Activated CD8-positive, alpha-beta memory T cell treated with anti-CD3 and anti-CD28 coated beads for 36 hours (primary cell): ENCODE data around the gene SNF8. TPM values are rescaled to one million over a fixed set of nuclear protein-coding genes. Genes with fewer than 3 reads are reported as not detected.

Source experiments
- CTCF ChIA-PET: fragments of 350-600 bp; sonication (Branson Sonifier 250); formaldehyde crosslinking; loops from one replicate; lab custom pipeline; 2021; ENCODE audit warnings: antibody characterized with exemption; lab: Charles Lee
- POLR2A ChIA-PET: fragments of 350-600 bp; sonication (Branson Sonifier 250); formaldehyde crosslinking; loops from one replicate; lab custom pipeline; 2021; ENCODE audit warnings: antibody characterized with exemption; lab: Charles Lee
- total RNA-seq, 2 experiments: library from RNA; stranded (reverse); gene quantifications; one replicate each; pipeline ENCODE4 v1.2.3, GENCODE V29; 2021

The SNF8 gene, protein sequence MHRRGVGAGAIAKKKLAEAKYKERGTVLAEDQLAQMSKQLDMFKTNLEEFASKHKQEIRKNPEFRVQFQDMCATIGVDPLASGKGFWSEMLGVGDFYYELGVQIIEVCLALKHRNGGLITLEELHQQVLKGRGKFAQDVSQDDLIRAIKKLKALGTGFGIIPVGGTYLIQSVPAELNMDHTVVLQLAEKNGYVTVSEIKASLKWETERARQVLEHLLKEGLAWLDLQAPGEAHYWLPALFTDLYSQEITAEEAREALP
- 100 to 1,000 TPM; 144 to 162 TPM for total RNA-seq

DNA sequence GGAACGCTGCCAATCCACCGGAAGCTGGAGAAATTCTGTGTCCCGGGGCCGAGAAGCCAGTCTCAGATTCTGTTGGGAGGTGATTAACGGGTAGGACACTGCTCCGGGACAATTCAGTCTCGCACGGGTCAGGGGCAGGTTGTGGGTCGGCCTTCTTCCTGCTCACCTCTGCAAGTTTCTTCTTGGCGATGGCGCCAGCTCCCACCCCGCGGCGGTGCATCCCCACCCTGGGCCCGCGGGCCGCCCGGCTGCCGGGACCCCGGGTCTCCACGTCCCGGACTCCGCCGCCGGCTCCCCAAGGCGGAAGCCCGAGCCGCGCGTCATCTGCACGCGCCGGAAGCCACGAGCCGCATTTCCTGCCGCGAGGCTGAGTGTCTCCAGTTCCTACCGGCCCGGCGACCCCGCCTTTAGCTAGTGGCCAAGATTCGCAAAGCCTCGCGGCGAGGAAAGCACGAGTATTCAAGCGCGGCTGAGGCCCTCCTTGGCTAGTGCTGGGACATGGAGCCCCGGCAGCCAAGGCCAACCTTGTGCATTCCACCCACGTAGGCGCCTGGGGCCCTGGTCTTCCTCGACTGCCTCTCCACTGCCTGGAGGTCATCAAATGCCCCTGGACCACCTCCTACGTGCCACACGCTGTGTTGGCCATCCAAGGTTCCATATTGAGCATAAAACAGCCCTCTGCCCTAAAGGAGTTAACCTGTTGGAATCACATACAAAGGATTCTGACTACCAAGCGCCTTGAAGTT, at the start of gene SNF8:
TSS of gene SNF8 (minus strand) at position 328 of the 746 bp plus-strand sequence. CDS start at position 220, 108 bp downstream.
- CTCF ChIA-PET = interaction anchor here (1.0 to 1.3 kb wide), 3 partner anchors 29 to 66 kb away, joined by 3 to 5 read pairs (median 3); no protein-coding TSS in a partner anchor
- POLR2A ChIA-PET = interaction anchor here (0.9 to 2.0 kb wide), 5 partner anchors 11 to 37 kb away, joined by 3 to 5 read pairs (median 3); no protein-coding TSS in a partner anchor

DNA sequence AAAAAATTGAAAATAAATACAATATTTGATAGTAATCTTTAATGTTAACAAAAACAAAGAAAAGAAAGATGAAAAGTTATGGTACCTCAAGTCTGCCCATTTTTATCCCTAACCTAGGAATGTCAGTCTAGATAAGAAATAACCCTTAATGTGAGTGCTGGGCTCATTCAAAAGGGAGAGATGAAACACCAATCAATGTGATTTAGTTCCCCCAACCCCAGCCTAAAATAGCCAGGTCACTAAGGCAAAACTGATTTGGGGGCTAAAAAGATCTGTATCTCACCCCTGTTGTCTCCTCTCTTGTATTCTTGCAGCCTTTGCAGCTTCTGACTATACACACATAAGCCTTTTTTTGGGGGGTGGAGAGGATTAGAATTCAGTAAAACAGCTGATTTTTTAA, 49.3 kb upstream of the SNF8 start:
- POLR2A ChIA-PET = no interaction called here
- CTCF ChIA-PET = interaction anchor here (1.2 kb wide), 1 partner anchor 36 kb away, joined by 3 read pairs; no protein-coding TSS in a partner anchor

DNA sequence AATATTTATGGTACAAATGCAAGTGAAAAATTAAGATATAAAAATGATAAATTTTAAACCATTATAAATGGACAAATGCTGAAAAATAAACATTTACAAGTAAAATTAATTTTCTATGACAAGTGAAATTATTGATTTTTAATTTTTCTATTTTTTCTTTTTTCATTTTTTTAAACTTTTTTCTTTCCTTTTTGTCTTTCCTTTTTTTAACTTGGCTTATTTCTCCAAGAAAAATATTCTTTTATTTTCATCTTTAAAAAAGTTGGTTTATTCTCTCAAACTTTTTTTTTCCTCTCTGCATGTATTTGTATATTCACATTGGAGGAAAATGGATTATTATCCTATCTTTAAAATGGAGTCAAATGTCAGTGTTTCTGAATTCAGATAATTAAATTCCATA, 48.7 kb upstream of the SNF8 start:
- CTCF ChIA-PET = interaction anchor here (1.2 kb wide), 1 partner anchor 37 kb away, joined by 3 read pairs; no protein-coding TSS in a partner anchor
- POLR2A ChIA-PET = no interaction called here

DNA sequence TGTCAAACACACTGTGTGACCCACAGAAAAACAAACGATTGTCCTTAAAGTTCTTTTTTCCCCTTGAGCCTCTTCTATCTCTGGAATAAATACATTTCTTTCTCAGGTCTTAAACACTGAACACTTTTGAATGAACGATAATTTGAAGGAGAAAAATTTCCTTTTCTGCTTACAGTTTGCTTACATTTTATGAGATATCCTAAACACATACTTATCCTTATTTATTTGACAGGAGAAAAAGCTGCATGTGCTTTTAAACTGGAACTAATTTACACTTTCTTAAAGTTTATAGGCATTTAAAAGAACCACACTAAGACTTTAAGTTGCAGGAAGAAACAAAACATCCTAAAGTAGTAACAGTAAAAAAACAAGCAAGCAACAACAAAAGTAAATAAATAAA, 47.8 kb upstream of the SNF8 start:
- ChIA-PET CTCF (interaction anchor here (1.2 kb wide), 1 partner anchor 38 kb away, joined by 3 read pairs; no protein-coding TSS in a partner anchor), POLR2A (no interaction called here)

DNA sequence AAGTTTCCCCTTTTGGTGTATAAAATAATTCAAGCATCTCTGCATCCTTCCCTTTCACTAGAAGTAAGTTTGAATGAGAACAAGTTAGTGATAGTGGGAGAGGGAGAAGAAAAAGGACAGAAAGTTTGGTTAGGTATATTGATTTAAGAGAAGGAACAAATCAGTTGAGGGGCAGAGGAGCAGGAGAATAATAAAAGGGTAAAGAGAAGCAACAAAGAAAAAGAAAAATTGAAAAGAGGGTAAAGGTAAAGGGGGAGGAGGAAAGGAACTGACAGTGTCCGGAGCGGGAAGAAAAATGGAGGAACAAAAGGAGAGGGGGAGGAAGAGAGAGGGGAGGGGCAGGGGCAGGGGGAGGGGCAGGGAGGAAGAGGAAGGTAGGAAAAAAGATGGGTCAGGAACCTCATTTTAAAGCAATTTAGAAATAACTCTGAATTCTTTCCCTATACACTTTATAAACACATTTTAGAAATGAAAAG, 46.3 kb upstream of the SNF8 start:
- CTCF ChIA-PET = no interaction called here
- POLR2A ChIA-PET = no interaction called here

DNA sequence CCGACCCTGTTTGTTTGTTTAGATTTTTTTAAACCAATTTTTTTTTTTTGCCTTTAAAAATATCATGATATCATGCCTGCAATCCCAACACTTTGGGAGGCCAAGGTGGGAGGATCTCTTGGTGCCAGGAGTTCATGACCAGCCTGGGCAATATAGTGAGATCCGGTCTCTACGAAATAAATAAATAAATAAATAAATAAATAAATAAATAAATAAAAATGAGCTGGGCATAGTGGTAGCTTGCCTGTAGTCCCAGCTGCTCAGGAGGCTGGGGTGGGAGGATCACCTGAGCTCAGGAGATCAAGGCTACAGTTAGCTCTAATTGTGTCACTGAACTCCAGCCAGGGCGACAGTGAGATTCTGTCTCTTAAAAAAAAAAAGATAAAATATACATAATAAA, 44.5 kb upstream of the SNF8 start:
- ChIA-PET CTCF (interaction anchor here (0.6 to 1.0 kb wide), 2 partner anchors 43 to 238 kb away, joined by 3 read pairs; no protein-coding TSS in a partner anchor), POLR2A (no interaction called here)

DNA sequence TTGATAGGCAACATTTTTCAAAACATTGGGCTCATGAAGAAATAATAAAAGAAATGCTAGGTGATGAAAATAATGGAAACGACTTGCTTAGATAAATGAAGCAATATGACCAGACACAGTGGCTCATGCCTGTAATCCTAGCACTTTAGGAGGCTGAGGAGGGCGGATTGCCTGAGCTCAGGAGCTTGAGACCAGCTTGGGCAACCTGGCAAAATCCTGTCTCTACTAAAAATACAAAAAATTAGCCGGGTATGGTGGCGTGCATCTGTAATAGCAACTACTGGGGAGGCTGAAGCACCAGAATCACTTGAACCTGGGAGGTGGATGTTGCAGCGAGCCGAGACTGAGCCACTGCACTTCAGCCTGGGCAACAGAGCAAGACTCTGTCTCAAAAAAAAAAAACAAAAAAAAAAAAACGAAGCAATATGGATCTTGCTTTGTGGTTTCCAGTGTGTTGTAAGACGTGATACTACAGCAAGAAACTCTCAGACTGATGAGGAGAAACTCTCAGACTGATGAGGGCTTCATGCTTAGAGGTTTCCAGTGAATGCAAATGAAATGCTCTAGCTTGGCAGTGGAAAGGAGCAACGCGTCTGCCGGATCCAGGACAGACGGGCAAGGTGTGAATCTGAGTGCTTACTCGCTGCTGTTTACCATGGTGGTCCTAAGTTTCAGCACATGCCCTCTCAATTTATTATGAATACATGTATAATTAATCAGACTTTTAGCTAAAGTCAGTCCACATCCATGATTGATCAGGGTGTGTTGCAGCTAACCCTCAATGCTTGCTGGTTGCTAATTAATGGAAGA, 41.0 kb upstream of the SNF8 start:
- CTCF ChIA-PET = no interaction called here
- POLR2A ChIA-PET = interaction anchor here (0.7 kb wide), 1 partner anchor 281 kb away, joined by 3 read pairs; no protein-coding TSS in a partner anchor

DNA sequence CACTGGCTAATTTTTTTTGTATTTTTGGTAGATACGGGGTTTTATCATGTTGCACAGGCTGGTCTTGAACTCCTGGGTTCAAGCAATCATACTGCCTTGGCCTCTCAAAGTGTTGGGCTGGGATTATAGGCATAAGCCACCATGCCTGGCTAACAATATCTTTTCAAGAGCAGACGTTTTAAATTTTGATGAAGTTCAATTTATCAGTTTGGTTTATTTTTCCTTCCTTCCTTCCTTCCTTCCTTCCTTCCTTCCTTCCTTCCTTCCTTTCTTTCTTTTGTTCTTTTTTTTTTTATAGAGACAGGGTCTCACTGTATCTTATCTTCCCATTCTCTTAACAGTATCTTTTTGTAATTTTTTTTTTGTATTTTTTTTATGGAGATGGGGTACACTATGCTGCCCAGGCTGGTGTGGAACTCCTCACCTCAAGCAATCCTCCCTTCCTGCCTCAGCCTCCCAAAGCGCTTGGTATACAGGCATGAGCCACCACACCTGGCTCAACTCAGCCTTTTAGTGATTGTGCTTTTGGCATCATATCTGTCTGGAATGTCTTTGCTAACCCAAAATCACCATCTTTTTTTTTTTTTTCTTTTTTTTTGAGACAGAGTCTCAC, 37.4 kb upstream of the SNF8 start:
- ChIA-PET CTCF (no interaction called here), POLR2A (no interaction called here)

DNA sequence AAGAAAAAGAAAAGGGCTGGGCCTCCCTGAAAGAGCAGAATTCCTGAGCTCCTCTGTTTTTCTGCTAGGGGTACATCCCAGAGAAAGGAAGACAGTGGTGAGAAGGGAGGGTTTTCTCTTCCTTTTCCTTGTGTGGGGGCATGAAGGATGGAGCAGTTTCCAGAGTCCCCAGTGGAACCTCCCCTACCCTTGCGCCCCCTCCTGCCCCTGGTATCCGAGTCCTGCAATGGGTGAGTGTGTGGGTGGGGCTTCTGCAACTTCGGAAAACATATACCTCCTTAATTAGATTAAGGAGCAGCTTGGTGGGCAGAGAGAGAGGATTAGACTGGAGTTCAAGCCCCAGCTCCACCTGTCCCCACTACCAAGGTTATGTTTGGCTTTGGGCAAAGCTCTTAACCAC, 29.2 kb upstream of the SNF8 start:
- POLR2A ChIA-PET = no interaction called here
- CTCF ChIA-PET = interaction anchor here (0.6 kb wide), 1 partner anchor 60 kb away, joined by 4 read pairs; no protein-coding TSS in a partner anchor

DNA sequence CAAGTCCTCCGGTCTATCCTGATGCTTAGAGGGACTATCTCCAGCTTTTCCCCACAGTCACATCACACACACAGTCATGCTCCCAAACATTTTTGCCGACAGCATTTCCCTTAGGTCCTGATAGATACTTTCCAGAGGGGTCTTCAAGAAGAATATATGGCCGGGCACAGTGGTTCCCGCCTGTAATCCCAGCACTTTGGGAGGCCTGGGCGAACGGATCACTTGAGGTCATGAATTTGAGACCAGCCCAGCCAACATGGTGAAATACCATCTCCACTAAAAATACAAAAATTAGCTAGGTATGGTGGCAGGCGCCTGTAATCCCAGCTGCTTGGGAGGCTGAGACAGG, 28.1 kb upstream of the SNF8 start:
- ChIA-PET POLR2A (no interaction called here), CTCF (no interaction called here)

DNA sequence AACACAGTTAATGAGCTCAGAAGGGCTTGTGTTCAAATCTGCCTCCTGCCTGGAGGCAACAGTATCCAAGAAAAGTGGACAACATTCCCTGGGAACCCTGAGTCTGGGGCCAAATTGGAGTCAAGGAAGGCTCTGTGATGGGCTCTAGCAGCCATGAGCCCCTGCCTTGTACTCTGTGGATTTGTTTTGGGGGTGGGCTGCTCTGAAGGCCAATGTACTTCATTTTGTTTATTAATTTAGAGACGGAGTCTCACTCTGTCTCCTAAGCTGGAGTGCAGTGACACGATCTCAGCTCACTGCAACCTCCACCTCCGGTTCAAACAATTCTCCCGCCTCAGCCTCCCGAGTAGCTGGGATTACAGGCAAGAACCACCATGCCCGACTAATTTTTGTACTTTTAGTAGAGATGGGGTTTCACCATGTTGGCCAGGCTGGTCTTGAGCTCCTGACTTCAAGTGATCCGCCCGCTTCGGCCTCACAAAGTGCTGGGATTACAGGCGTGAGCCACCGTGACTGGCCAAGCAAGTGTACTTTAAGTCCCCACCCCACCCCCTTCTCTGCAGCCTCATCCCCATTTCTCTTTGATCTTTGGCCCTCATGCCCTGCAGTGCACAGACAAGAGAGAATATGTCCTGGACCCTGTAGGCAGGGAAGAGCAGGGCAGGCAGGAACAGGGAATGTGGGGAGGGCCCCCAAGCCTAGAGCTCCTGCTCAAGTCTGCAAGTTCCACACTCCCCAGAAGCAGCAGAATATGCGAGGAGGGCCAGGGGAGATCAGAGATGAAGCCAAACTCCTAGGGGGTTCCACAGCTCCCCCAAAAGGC, 26.4 kb upstream of the SNF8 start:
- POLR2A ChIA-PET = no interaction called here
- CTCF ChIA-PET = no interaction called here

DNA sequence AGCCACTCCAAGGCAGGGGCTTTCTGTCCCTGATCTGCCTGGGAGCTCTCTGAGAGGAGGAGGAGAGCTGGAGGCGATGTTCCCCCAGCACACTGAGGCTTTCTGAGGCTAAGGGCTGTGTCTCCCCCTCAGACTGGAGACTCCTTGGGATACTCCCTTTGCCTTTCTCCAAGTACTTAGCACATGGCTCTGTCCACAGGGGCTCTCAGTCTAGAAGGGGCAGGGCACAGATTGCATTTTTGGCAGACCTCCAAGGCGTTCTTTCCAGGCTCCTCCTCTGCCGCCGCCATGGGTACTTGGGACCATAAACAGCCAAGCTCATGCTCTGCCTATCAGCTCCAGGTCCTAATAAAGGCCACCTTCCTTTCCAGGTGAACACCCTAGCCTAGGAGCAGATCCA, 25.6 kb upstream of the SNF8 start:
- POLR2A ChIA-PET = no interaction called here
- CTCF ChIA-PET = no interaction called here

DNA sequence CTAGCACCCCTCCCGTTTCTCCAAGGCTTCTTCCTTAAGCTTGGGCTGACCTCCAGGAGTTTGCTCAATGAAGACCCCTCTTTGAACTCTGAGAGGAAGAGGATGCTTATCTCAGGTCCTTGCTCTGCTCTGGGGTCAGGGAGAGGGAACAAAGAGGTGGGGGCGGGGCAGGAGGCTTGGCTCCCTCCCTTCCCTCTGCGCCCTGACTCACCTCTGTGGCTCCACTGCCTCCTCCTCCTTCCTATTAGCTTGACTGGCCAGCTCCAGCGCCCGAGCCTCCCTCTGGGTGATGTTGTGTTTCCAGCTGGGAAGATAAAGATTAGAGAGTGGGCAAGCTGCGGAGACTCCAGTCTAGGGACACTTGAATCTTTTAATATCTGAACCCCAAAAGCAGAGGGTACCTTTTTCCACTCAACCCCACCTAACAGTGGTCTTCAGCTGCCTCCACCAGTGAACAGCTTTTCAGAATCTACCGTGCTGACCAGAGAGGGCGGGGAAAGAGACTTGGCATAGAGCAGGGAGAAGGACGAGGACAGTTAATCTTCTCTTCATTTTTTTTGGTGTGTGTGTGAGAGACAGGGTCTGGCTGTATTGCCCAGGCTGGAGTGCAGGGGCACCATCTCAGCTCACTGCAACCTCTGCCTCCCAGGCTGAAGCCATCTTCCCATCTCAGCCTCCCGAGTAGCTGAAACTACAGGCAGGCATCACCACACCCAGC, 17.0 kb upstream of the SNF8 start:
- CTCF ChIA-PET = interaction anchor here (0.6 to 1.6 kb wide), 4 partner anchors 58 to 157 kb away, joined by 3 to 4 read pairs (median 3); no protein-coding TSS in a partner anchor

DNA sequence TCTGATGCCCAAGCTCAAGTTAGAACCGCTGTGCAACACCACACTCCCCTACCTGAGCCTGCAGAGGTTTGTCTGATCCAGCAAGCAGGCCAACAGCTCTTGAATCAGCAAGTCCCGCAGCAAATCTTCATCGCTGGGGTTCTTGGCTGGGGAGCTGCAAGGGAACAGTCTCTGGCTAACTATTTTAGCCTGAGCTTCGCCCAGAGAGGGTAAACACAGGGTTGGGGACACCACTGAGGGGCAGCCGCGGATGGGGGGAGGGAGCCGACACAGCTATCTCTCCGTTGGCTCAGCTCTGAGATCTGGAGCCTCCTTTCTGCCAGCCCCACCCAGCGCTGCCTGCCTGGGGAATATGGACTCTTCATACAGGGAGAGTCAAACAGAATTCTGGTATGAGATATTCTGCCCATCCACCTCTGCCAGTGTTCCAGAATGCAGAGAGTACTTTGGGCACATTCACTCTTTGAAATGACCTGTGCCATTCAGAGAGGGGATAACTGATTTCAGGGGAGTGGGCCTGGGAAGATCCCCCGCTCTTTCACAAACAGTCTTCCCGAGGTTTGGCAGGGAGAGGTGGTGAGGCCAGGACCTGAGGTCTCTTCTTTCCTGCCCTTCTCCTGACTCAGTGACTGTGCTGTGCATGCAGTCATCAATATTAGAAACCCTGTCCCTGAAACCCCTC, 16.3 kb upstream of the SNF8 start:
- CTCF ChIA-PET = interaction anchor here (0.6 to 1.6 kb wide), 2 partner anchors 57 to 156 kb away, joined by 3 read pairs; no protein-coding TSS in a partner anchor
- POLR2A ChIA-PET = no interaction called here

More for the DNA sequence above, 17.0 kb upstream of the SNF8 start:
- POLR2A ChIA-PET = no interaction called here

DNA sequence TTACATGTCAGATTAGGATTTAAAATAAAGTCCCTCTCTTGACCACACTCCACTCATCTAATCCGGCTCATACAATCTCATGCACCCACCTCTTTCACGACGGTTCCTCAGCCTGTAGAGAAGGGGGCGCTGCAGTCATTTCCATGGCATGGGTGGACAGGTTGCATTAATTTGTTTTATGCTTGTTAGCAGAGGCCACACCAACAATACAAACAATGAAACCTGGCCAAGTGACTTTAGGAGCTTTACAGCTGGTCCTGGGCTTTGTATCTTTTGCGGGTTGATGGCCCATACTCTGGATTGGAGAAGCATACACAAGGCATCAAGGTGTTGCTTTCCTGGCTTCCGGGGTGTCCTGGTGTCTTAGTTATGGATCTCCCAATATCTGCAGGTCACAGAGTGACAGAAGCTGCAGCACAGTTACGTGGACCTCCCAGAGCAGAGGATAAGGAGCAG, 9.7 kb upstream of the SNF8 start:
- ChIA-PET CTCF (no interaction called here), POLR2A (no interaction called here)

DNA sequence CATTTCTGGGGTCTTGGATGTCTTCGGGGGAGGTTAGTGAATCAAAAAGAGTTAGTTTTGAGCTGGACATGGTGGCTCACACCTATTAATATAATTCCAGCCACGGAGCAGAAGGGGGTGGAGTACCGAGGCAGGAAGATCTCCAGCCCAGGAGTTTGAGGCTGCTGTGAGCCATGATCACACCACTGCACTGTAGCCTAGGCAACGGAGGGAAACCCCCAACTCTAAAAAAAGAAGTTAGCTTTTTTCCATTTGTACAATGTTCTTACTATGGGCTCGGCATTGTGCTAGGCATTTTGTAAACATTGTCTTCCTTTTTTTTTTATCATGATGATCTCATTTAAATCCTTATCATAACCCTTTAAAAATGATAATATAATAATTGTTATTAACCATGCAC, 8.3 kb upstream of the SNF8 start:
- CTCF ChIA-PET = interaction anchor here (0.6 kb wide), 1 partner anchor 276 kb away, joined by 6 read pairs; no protein-coding TSS in a partner anchor

DNA sequence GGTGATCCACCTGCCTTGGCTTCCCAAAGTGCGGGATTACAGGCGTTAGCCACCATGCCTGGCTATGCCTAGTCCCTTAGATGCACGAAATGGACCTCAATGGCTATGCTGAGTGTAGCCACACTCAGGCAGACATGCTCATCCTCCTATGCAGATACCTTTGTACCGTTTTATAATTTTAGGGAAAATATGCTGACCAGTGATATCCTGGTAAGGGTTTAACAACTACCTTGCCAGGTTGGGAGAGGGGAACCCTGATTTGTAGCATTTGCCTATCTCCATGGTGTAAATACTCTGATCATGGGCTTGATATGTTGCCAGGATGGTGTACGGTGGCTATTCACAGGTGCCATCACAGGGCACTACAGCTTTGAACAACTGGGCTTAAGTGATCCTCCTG, 6.9 kb upstream of the SNF8 start:
- CTCF ChIA-PET = interaction anchor here (0.6 kb wide), 1 partner anchor 227 kb away, joined by 3 read pairs; no protein-coding TSS in a partner anchor
- POLR2A ChIA-PET = no interaction called here

More for the DNA sequence above, 8.3 kb upstream of the SNF8 start:
- POLR2A ChIA-PET = no interaction called here
